HepG2 (cell line): ENCODE data around the gene ACOT4.

ENCODE experiments used
- CTCF ChIP-seq: sonication (generic); formaldehyde crosslinking; IDR thresholded peaks from 2 replicates; pipeline ENCODE4 v1.5.0; 2020; ENCODE audit warnings: mild to moderate bottlenecking, missing genetic modification reagents, moderate library complexity
- JUN ChIP-seq: sonication (generic); formaldehyde crosslinking; IDR thresholded peaks from 2 replicates; pipeline ENCODE4 v1.4.0; 2020; ENCODE audit warnings: mild to moderate bottlenecking, missing genetic modification reagents
- MYNN ChIP-seq: sonication (generic); formaldehyde crosslinking; IDR thresholded peaks from 2 replicates; pipeline ENCODE4 v1.4.0; 2020; ENCODE audit warnings: mild to moderate bottlenecking, low read depth, missing genetic modification reagents
- NCOR1 ChIP-seq: fragments of 200-600 bp; sonication (generic); IDR thresholded peaks from 2 replicates; pipeline ENCODE4 v1.7.0; 2017; ENCODE audit warnings: antibody characterized with exemption, low read length, borderline replicate concordance
- NFIC ChIP-seq: IDR thresholded peaks from 2 replicates; pipeline ENCODE4 v1.6.1; 2012; ENCODE audit warnings: mild to moderate bottlenecking, low read length, inconsistent platforms
- TGIF2 ChIP-seq: IDR thresholded peaks from 2 replicates; pipeline ENCODE4 v1.6.1; 2016; ENCODE audit warnings: control low read depth, missing compliant biosample characterization
- THRA ChIP-seq: sonication (generic); formaldehyde crosslinking; IDR thresholded peaks from 2 replicates; pipeline ENCODE4 v1.4.0; 2020; ENCODE audit warnings: missing genetic modification reagents, borderline replicate concordance
- YY1 ChIP-seq: IDR thresholded peaks from 2 replicates; pipeline ENCODE4 v1.6.1; 2011; ENCODE audit warnings: low read length, low read depth, moderate library complexity, mild to moderate bottlenecking; ENCODE audit not compliant: insufficient read depth, insufficient replicate concordance

- no peak for TF ChIP-seq THRA (CRISPR knock-in tag)
- no peak for TF ChIP-seq NFIC
- no peak for TF ChIP-seq TGIF2 (CRISPR knock-in tag)
- TF ChIP-seq JUN (CRISPR knock-in tag) = no peak
- TF ChIP-seq YY1 = no peak
- no peak for TF ChIP-seq MYNN (CRISPR knock-in tag)
- no peak for TF ChIP-seq CTCF
- no peak for TF ChIP-seq NCOR1
These were observed 21.8 kb downstream of the ACOT4 start for GRCh38 chr14:73613419-73613963.
